ENCODE measurements around the gene STK17A. TPM values are rescaled to one million over a fixed set of nuclear protein-coding genes. Genes with fewer than 3 reads are reported as not detected.

STK17A gene
- total RNA-seq, 1 donor from 2014 or later = 15.6 TPM

DNA sequence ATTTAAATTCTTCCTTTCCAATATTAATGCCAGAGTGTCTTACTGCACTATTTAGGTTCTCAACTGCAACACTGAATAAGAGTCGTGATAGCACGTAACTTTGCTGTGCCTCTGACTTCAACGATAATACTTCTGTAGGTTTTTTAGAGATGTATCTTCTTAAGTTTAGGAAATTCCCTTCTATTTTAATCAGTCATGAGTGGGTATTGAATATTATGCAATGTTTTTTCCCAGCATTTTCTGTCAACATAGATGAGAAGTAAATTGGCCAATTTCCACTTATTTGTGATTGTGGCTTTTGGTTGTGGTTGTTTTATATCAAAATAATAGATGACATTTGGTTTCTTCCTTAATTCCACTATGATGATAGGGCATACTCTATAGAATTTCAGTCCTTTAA is 6.7 kb upstream of the STK17A start:
- no peaks in the 10 kb centered on the region for H3K9me3 ChIP-seq (ENCODE audit: low read depth)
- Mint-ChIP-seq H3K4me1 (no peaks in the 10 kb centered on the region), H3K27me3 (ENCODE audit: insufficient read depth, low read depth) (no peaks in the 10 kb centered on the region), H3K27ac (no peak overlapping the region), H3K4me3 (no peak overlapping the region), H3K36me3 (no peaks in the 10 kb centered on the region), H3K9me3 (no peaks in the 10 kb centered on the region)
- DNase-seq (ENCODE audit: low spot score) = no peak
- no peak overlapping the region for H3K27ac ChIP-seq
- H3K27me3 ChIP-seq = peaks cover 4% of the 10 kb centered on the region
- no peaks in the 10 kb centered on the region for H3F3A ChIP-seq (ENCODE audit: low read depth)
- no peak overlapping the region for H3K9ac ChIP-seq
- TF ChIP-seq, protein P1, sequence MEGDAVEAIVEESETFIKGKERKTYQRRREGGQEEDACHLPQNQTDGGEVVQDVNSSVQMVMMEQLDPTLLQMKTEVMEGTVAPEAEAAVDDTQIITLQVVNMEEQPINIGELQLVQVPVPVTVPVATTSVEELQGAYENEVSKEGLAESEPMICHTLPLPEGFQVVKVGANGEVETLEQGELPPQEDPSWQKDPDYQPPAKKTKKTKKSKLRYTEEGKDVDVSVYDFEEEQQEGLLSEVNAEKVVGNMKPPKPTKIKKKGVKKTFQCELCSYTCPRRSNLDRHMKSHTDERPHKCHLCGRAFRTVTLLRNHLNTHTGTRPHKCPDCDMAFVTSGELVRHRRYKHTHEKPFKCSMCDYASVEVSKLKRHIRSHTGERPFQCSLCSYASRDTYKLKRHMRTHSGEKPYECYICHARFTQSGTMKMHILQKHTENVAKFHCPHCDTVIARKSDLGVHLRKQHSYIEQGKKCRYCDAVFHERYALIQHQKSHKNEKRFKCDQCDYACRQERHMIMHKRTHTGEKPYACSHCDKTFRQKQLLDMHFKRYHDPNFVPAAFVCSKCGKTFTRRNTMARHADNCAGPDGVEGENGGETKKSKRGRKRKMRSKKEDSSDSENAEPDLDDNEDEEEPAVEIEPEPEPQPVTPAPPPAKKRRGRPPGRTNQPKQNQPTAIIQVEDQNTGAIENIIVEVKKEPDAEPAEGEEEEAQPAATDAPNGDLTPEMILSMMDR (IDR thresholded peaks at IDR 0.05) = no peak
- TF ChIP-seq EZH2phosphoT487 (IDR thresholded peaks at IDR 0.05) (no peak), EZH2 (IDR thresholded peaks at IDR 0.05) (no peak)
- no peak overlapping the region for H3K4me2 ChIP-seq
- no peak overlapping the region for H3K4me3 ChIP-seq
- no peak overlapping the region for H2AFZ ChIP-seq (replicated peaks)
- H3K4me1 ChIP-seq = peaks cover 3% of the 10 kb centered on the region
- no peaks in the 10 kb centered on the region for H3K79me2 ChIP-seq (ENCODE audit: low read depth)
- H3K36me3 ChIP-seq = no peaks in the 10 kb centered on the region
- no peaks in the 10 kb centered on the region for H4K20me1 ChIP-seq (ENCODE audit: low read depth)

DNA sequence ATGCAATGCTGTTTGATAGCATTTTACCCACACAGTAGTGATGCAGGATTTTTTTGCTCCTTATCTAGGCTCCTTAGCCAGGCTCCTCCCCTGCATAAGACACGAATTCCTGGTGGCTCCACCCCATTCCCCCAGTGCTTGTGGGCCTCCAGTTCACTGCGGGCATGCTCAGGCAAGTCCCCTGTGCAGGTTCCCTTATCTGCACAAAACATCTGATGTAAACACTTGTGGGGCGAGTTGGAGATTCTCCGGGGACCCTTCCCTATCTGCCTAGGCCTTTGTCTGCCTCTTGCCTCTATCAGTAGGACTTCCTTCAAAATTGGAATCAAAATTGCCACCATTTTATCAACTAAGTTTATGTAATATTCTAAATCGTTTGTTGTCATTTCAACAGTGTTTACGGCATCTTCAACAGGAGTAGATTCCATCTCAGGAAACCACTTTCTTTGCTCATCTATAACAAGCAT is 5.4 kb upstream of the STK17A start:
- no peak overlapping the region for H3K4me2 ChIP-seq
- H3K4me3 ChIP-seq = no peak overlapping the region
- H3K9me3 ChIP-seq (ENCODE audit: low read depth) = no peaks in the 10 kb centered on the region
- Mint-ChIP-seq H3K9me3 (no peaks in the 10 kb centered on the region), H3K27ac (no peak overlapping the region), H3K27me3 (ENCODE audit: insufficient read depth, low read depth) (peaks cover 1% of the 10 kb centered on the region), H3K4me1 (peaks cover 5% of the 10 kb centered on the region), H3K36me3 (no peaks in the 10 kb centered on the region), H3K4me3 (no peak overlapping the region)
- H4K20me1 ChIP-seq (ENCODE audit: low read depth) = no peaks in the 10 kb centered on the region
- H3K9ac ChIP-seq = no peak overlapping the region
- no peak for DNase-seq (ENCODE audit: low spot score)
- H3K27me3 ChIP-seq = peaks cover 17% of the 10 kb centered on the region
- H3F3A ChIP-seq (ENCODE audit: low read depth) = peaks cover 8% of the 10 kb centered on the region
- no peaks in the 10 kb centered on the region for H3K79me2 ChIP-seq (ENCODE audit: low read depth)
- H2AFZ ChIP-seq (replicated peaks) = peak overlapping the region; percentile 92
- H3K36me3 ChIP-seq = no peaks in the 10 kb centered on the region
- TF ChIP-seq, protein P1 (IDR thresholded peaks at IDR 0.05) = no peak
- TF ChIP-seq EZH2 (IDR thresholded peaks at IDR 0.05) (no peak), EZH2phosphoT487 (IDR thresholded peaks at IDR 0.05) (no peak)
- peaks cover 9% of the 10 kb centered on the region for H3K4me1 ChIP-seq
- H3K27ac ChIP-seq = no peak overlapping the region

DNA sequence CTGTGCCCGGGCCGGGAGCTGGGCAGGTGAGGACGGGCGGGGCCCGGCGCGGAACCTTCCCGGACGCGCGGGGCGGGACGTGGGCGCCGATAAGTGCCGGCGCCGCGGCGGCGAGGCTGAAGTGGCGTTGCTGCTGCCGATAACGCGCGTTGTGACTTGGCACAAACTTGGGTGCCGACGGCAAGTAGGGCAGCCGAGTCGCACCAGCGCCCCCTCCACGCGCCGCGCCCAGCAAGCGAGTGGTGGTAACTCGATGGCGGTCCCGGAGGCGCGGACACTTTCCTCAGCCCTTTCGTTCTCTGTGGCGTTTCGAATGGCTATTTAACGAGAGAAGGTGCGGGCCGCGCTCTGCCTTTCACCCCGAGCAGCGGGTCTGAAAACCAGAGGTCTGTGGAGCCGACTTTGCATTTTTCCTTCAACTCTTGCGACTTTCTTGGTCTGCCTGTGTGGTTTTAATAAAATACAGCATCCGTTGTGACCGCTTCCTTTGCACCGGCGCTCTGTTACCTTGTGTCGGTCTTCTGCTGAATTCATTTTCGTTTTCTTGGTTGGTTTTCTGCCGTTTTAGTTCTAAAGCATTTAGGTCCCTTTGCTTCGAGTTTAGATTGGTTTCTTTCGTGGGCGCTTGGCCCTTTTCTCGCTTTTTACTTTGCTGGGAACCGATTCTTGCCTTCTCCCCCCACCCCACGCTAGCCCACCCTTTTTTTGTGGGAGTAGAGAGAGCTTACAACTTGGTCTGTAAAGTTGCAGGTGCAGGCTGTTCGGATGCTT is 701 bp downstream of the STK17A start:
- peaks cover 16% of the 10 kb centered on the region for H4K20me1 ChIP-seq (ENCODE audit: low read depth)
- H2AFZ ChIP-seq (replicated peaks) = peak overlapping the region; percentile 90
- TF ChIP-seq, protein P1 (IDR thresholded peaks at IDR 0.05) = peak; percentile 35
- no peak for TF ChIP-seq EZH2phosphoT487 (IDR thresholded peaks at IDR 0.05)
- TF ChIP-seq EZH2 (IDR thresholded peaks at IDR 0.05) = peak; percentile 13
- no peaks in the 10 kb centered on the region for H3K9me3 ChIP-seq (ENCODE audit: low read depth)
- H3K9me3 Mint-ChIP-seq = no peaks in the 10 kb centered on the region
- H3K36me3 ChIP-seq = no peaks in the 10 kb centered on the region
- H3K4me1 Mint-ChIP-seq = peaks cover 27% of the 10 kb centered on the region
- no peaks in the 10 kb centered on the region for H3K36me3 Mint-ChIP-seq
- H3K27ac Mint-ChIP-seq = peak overlapping the region; percentile 89
- H3K4me1 ChIP-seq = peaks cover 16% of the 10 kb centered on the region
- H3K79me2 ChIP-seq (ENCODE audit: low read depth) = peaks cover 25% of the 10 kb centered on the region
- peaks cover 37% of the 10 kb centered on the region for H3K27me3 ChIP-seq
- peaks cover 2% of the 10 kb centered on the region for H3K27me3 Mint-ChIP-seq (ENCODE audit: insufficient read depth, low read depth)
- DNase-seq (ENCODE audit: low spot score) = peak; percentile 77
- peak overlapping the region; percentile 96 for H3K4me3 ChIP-seq
- H3K9ac ChIP-seq = peak overlapping the region; percentile 44
- H3K27ac ChIP-seq = no peak overlapping the region
- peak overlapping the region; percentile 92 for H3K4me3 Mint-ChIP-seq
- peak overlapping the region; percentile 95 for H3K4me2 ChIP-seq
- peaks cover 26% of the 10 kb centered on the region for H3F3A ChIP-seq (ENCODE audit: low read depth)
